ENCODE measurements around the gene KRT9. TPM values are rescaled to one million over a fixed set of nuclear protein-coding genes. Genes with fewer than 3 reads are reported as not detected.
A peak's percentile ranks its signal among the peaks of the same experiment; 100 is the strongest.

Gene KRT9
- total and polyA plus RNA-seq, 9 of the 15 experiments (the other 6 are each of a cell fraction or from before 2014, with no cell fraction given): 0.03 TPM; not detected in 8

DNA sequence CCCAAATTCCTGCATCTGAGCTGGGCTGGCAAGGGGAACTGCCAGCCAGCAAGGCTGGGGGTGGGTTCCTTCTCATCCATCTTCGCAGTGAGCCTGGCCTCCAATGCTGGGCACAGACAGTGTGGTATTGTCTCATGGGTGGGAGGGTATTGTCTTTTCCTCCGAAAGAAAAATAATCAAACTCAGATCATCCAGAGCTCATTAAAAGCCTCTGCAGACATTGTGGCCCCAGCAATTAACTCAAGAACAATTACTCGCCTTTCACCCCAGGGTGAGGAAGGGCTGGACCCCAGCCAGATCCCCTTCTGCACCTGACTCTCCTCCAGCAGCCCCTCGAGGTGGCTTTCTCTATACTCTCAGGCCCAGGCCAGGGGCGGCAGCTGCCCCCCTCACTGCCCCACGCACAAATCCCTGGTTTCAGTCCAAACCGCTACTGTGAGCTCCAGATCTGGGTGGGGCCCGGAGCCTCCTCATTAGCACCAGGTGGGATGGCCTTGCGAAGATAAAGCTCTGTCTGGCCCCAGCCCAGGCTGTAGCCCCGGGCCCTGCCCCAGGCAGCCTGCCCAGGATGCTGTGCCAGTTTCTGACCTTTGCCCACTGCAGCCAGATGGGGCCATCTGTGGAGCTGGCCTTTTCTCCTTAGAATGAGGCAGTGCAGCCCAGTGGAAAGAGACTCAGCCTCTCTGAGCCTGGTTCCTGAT lies 50.9 kb downstream of the KRT9 start:
- Histone ChIP-seq H3K4me2 (ENCODE audit: insufficient read depth, low read length) (peak overlapping the region; percentile 22), H3K79me2 (ENCODE audit: control insufficient read depth, insufficient read depth, low read length) (peaks cover 3% of the 10 kb centered on the region; the same call in 1 of the 3 replicates), H2AFZ (ENCODE audit: low read depth, low read length) (no peak overlapping the region), H3K9ac (ENCODE audit: insufficient read depth in 1 of 2, low read depth in 2 of 2, low read length in 2 of 2) (peak overlapping the region; percentile 24 to 80; a peak in 3 of 4 replicates), H3K27ac (ENCODE audit: extremely low read depth, low read depth, low read length) (0 out of 3 replicates have a peak overlapping the region, but pooled peaks have one; percentile 23), H3K9me1 (ENCODE audit: control insufficient read depth, insufficient read depth, low read length) (no peaks in the 10 kb centered on the region), H3K4me3 (no peak overlapping the region), H3K4me1 (replicated peaks in 1 of 2; ENCODE audit: control insufficient read depth in 2 of 2, insufficient read depth in 2 of 2, low read length in 2 of 2) (peaks cover 39 to 67% of the 10 kb centered on the region in 2 experiments), H3K9me3 (replicated peaks; ENCODE audit: control insufficient read depth, insufficient read depth, low read depth, low read length) (no peaks in the 10 kb centered on the region), H3K27me3 (ENCODE audit: control insufficient read depth in 2 of 2, insufficient read depth in 2 of 2, low read length in 2 of 2) (no peaks in the 10 kb centered on the region), H3K36me3 (ENCODE audit: control insufficient read depth, insufficient read depth, low read length) (peaks cover 30% of the 10 kb centered on the region; the same call in 1 of the 3 replicates), H4K20me1 (replicated peaks; ENCODE audit: control insufficient read depth, insufficient read depth, low read length) (no peaks in the 10 kb centered on the region)
- DNase-seq (ENCODE audit: extremely low read depth in 1 of 4, low spot score in 3 of 4): peak; percentile 61 to 81 (median 72)
- in situ Hi-C loops (cut with MboI): no loop called here
- ChIA-PET CTCF (ENCODE audit: low intra/inter-chr PET ratio) (no interaction called here), POLR2A (interaction anchor here (0.6 to 1.5 kb wide), 6 partner anchors 10 to 170 kb away, joined by 3 to 7 read pairs (median 4); no protein-coding TSS in a partner anchor)
- BruUV-seq (replicated peaks): no TSS peak
- peak; percentile 77 for ATAC-seq
- no peak for FAIRE-seq
- intact Hi-C loops (cut with micrococcal nuclease): no loop called here
- WGBS (ENCODE audit: insufficient coverage, low coverage, missing lambda C conversion rate): 19% methylated on average over 10 of the region's 10 CpGs
- TF ChIP-seq HNRNPL (IDR thresholded peaks at IDR 0.05; ENCODE audit: low read depth, low read length) (0 out of 2 replicates have a peak, but pooled peaks have one; percentile 47), REST (IDR thresholded peaks at IDR 0.05; ENCODE audit: borderline replicate concordance) (0 out of 2 replicates have a peak, but pooled peaks have one; percentile 4), REST (CRISPR knock-in tag; IDR thresholded peaks at IDR 0.05; ENCODE audit: low read depth) (no peak), RCOR1 (IDR thresholded peaks at IDR 0.05; ENCODE audit: borderline replicate concordance in 1 of 2, low read depth in 2 of 2, low read length in 2 of 2) (peak in 1 of 2 experiments; percentile 35; a peak in 1 of 4 replicates), MAZ (CRISPR knock-in tag; conservative IDR thresholded peaks at IDR 0.05 in 1 of 2, IDR thresholded peaks at IDR 0.05 in 1 of 2) (0 out of 4 replicates have a peak, but pooled peaks of 1 of the 2 experiments have one; percentile 15), GATAD2A (IDR thresholded peaks at IDR 0.05) (0 out of 2 replicates have a peak, but pooled peaks have one; percentile 42), HMGN3 (IDR thresholded peaks at IDR 0.05; ENCODE audit: borderline replicate concordance, extremely low read depth, insufficient read length, low read depth, low read length) (peak; percentile 67)
- TF ChIP-seq, protein P1, sequence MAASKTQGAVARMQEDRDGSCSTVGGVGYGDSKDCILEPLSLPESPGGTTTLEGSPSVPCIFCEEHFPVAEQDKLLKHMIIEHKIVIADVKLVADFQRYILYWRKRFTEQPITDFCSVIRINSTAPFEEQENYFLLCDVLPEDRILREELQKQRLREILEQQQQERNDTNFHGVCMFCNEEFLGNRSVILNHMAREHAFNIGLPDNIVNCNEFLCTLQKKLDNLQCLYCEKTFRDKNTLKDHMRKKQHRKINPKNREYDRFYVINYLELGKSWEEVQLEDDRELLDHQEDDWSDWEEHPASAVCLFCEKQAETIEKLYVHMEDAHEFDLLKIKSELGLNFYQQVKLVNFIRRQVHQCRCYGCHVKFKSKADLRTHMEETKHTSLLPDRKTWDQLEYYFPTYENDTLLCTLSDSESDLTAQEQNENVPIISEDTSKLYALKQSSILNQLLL (CRISPR knock-in tag; IDR thresholded peaks at IDR 0.05; ENCODE audit: borderline replicate concordance): no peak
- TF ChIP-seq, protein P2, sequence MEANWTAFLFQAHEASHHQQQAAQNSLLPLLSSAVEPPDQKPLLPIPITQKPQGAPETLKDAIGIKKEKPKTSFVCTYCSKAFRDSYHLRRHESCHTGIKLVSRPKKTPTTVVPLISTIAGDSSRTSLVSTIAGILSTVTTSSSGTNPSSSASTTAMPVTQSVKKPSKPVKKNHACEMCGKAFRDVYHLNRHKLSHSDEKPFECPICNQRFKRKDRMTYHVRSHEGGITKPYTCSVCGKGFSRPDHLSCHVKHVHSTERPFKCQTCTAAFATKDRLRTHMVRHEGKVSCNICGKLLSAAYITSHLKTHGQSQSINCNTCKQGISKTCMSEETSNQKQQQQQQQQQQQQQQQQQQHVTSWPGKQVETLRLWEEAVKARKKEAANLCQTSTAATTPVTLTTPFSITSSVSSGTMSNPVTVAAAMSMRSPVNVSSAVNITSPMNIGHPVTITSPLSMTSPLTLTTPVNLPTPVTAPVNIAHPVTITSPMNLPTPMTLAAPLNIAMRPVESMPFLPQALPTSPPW (CRISPR knock-in tag; IDR thresholded peaks at IDR 0.05): peak; percentile 58
